Transverse colon (tissue), 4 donors: ENCODE results near the gene HACL1. TPM values are rescaled to one million over a fixed set of nuclear protein-coding genes. Genes with fewer than 3 reads are reported as not detected.

Experiments used
- DNase-seq: peaks from one replicate; pipeline ENCODE4 v3.0.0-alpha.2; 2019
- H3K27ac ChIP-seq, 4 donors: fragments of 200-600 bp; sonication (generic); 2 replicates each; pipeline ENCODE4 v1.5.1; 2016 to 2018; ENCODE audit warnings: inconsistent platforms in 4 of 4
- H3K27me3 ChIP-seq: fragments of 200-600 bp; sonication (generic); 2 replicates; pipeline ENCODE4 v1.5.1; 2017; ENCODE audit warnings: inconsistent platforms
- H3K36me3 ChIP-seq, 4 donors: fragments of 200-600 bp; sonication (generic); 2 replicates each; pipeline ENCODE4 v1.5.1; 2017 to 2019; ENCODE audit warnings: inconsistent platforms in 4 of 4
- H3K4me1 ChIP-seq, 4 donors: fragments of 200-600 bp; sonication (generic); 2 replicates each; pipeline ENCODE4 v1.5.1; 2017 to 2020; ENCODE audit warnings: inconsistent platforms in 4 of 4
- H3K4me3 ChIP-seq, 4 donors: fragments of 200-600 bp; sonication (generic); 1 replicate in 1 of 4; 2 replicates in 3 of 4; pipeline versions ENCODE4 v1.5.1 to v1.6.1; 2017 to 2019; ENCODE audit warnings: inconsistent platforms in 4 of 4
- H3K9me3 ChIP-seq, 2 donors: fragments of 200-600 bp; sonication (generic); 2 replicates each; pipeline ENCODE4 v1.5.1; 2017 to 2019; ENCODE audit warnings: inconsistent platforms in 2 of 2
- EP300 ChIP-seq: sonication (generic); formaldehyde crosslinking; IDR thresholded peaks from one replicate; pipeline ENCODE4 v1.6.1; 2017; ENCODE audit warnings: antibody characterized with exemption, low read depth
- POLR2A ChIP-seq: fragments of 450-650 bp; IDR thresholded peaks from one replicate; pipeline ENCODE4 v1.6.1; 2016; ENCODE audit warnings: antibody characterized with exemption, mild to moderate bottlenecking, moderate library complexity
- POLR2AphosphoS5 ChIP-seq, 3 donors: sonication (generic); formaldehyde crosslinking; IDR thresholded peaks; one replicate each; pipeline ENCODE4 v1.6.1; 2016; ENCODE audit warnings: antibody characterized with exemption in 3 of 3
- WGBS, 2 donors: methylation state at CpG; one replicate each; pipeline ENCODE4 v1.1.5; 2018; ENCODE audit warnings: low coverage in 1 of 2; 5-methylcytosine and 5-hydroxymethylcytosine counted together
- in situ Hi-C, 4 donors: fragments of 200-750 bp; cut with MboI; loops; one replicate each; pipeline versions ENCODE4 v1.15.0 to v1.15.1; 2017; ENCODE audit warnings: low sequenced_read_pairs in 3 of 4, low pct_ligation_motif_present in 1 of 4, low pct_unique_long_range_greater_than_20kb in 1 of 4
- intact Hi-C: fragments of 100-400 bp; cut with DNase I; formaldehyde crosslinking; loops from one replicate; pipeline ENCODE4 v1.15.1; 2023; ENCODE audit warnings: low total_unique reads
- total RNA-seq, 4 donors: library from RNA; depleted of rRNA; stranded (reverse); fragments of >200 nt; gene quantifications; one replicate each; pipeline ENCODE4 v1.1.0, GENCODE V29; 2016
- TF ChIP-seq, protein P1 (sequence below), 5 experiments: fragments of 200-600 bp in 3 of 5; fragments of 450-650 bp in 2 of 5; sonication (generic) in 3 of 5; IDR thresholded peaks; 1 replicate in 2 of 5; 2 replicates in 3 of 5; pipeline ENCODE4 v1.5.1; 2016 to 2017; ENCODE audit warnings: antibody characterized with exemption in 5 of 5, inconsistent platforms in 3 of 5, mild to moderate bottlenecking in 2 of 5, moderate library complexity in 1 of 5

The HACL1 gene
- total RNA-seq, 4 donors from 2014 or later, result 7.5 to 21.3 (median 17.1) TPM

DNA sequence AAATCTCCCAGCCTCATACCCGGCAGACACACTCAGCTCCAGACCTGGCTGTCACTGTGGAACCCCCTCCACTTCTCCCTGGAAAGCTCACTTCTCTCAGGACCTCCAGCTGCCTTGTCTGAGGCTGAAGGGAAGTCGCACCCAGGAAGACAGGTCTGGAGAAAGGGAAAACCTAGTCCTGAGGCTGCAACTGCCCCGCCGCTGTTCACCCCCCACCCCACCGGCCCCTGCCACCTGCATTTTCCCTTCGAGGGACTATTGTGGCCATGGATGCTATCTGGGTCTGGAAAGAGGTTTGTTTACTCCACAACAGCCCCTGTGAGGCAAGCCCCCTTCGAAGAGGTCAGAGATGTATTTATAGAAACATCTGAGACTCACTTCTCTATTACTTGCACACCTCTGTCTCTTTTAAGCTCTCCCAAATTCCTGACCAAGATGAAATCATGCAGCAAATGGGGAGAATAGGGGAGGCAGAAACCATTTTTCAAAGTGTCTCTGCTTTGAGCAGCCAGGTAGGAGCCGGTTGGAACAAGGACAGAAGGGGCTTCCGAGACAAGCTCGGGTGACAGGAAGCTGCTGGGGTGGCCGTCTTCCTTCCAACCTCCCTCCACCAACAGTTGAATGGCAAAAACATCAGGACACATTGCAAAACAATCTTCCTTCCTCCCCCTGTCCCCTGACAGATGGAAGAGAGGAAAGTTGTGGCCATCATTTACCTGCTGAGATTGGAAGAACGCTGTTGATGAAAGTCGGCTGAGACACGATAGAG, 80.4 kb downstream of the HACL1 start:
- H3K36me3 ChIP-seq, result no peaks in the 10 kb centered on the region
- H3K4me3 ChIP-seq, result no peak overlapping the region
- TF ChIP-seq POLR2A (no peak), POLR2AphosphoS5 (IDR thresholded peaks at IDR 0.05) (no peak), EP300 (no peak)
- TF ChIP-seq, protein P1, sequence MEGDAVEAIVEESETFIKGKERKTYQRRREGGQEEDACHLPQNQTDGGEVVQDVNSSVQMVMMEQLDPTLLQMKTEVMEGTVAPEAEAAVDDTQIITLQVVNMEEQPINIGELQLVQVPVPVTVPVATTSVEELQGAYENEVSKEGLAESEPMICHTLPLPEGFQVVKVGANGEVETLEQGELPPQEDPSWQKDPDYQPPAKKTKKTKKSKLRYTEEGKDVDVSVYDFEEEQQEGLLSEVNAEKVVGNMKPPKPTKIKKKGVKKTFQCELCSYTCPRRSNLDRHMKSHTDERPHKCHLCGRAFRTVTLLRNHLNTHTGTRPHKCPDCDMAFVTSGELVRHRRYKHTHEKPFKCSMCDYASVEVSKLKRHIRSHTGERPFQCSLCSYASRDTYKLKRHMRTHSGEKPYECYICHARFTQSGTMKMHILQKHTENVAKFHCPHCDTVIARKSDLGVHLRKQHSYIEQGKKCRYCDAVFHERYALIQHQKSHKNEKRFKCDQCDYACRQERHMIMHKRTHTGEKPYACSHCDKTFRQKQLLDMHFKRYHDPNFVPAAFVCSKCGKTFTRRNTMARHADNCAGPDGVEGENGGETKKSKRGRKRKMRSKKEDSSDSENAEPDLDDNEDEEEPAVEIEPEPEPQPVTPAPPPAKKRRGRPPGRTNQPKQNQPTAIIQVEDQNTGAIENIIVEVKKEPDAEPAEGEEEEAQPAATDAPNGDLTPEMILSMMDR (IDR thresholded peaks at IDR 0.05), result no peak
- no peak for DNase-seq
- no peaks in the 10 kb centered on the region for H3K9me3 ChIP-seq
- intact Hi-C loops, result no loop called here
- H3K4me1 ChIP-seq, result peaks cover 0 to 6% (median 0%) of the 10 kb centered on the region in 4 donors
- 50 to 65% methylated on average over 7 to 14 of the region's 14 CpGs for WGBS, 2 donors
- H3K27ac ChIP-seq, result no peak overlapping the region
- no peaks in the 10 kb centered on the region for H3K27me3 ChIP-seq
- in situ Hi-C loops, result no loop called here

DNA sequence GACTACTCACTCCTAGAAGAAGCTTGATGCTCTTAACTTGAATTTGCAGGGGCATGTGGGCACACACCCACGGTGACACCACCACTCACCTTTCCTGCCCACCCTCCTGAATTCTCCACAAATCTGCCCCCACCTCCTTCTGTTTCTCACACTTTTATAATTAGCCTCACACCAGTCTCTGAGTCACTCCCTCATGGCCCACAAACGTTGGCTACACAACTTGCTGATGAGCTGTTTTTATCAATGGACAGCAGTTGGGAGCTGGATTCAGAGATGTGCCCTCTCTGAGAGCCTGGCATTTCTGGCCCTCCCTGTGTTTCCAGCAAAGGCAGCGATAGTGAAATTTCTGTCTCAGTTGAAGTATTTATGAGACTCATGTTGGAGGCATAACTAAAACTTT, 81.2 kb downstream of the HACL1 start:
- H3K27ac ChIP-seq, result no peak overlapping the region

DNA sequence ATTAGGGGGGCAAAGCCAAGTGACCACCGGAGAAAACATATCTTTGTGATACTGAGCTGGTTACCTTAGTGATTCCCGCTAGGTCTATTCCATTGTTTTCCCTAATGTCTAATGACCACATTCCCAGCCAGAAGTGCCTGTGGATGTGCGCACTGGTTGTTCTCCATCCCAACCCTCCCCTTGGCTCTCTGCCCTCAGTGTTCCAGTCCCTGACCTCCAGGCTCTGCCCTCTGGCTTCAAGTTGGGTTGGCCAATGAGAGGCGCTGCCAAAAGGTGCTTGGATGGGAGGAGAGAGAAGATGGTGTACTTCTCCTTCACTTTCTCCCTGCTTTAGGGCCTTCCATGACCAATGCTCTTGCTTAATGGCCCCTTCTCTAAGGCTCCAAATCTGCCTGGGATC, 82.3 kb downstream of the HACL1 start:
- intact Hi-C loops (no loop called here), in situ Hi-C loops (no loop called here)
- 80 to 95% methylated on average over 2 to 4 of the region's 4 CpGs for WGBS, 2 donors
- Histone ChIP-seq H3K4me3 (no peak overlapping the region), H3K27ac (no peak overlapping the region), H3K27me3 (no peaks in the 10 kb centered on the region), H3K36me3 (no peaks in the 10 kb centered on the region), H3K9me3 (no peaks in the 10 kb centered on the region), H3K4me1 (peaks cover 0 to 6% (median 0%) of the 10 kb centered on the region in 4 donors)
- no peak for DNase-seq
- TF ChIP-seq POLR2A (no peak), POLR2AphosphoS5 (IDR thresholded peaks at IDR 0.05) (no peak), EP300 (no peak)
- TF ChIP-seq, protein P1 (IDR thresholded peaks at IDR 0.05), result no peak

More for the DNA sequence above, 81.2 kb downstream of the HACL1 start:
- WGBS, 2 donors, result 50 to 60% methylated on average over 1 to 3 of the region's 3 CpGs
- TF ChIP-seq POLR2A, result no peak
- no peak for TF ChIP-seq EP300
- TF ChIP-seq, protein P1 (IDR thresholded peaks at IDR 0.05), result no peak
- no peak for TF ChIP-seq POLR2AphosphoS5 (IDR thresholded peaks at IDR 0.05)
- intact Hi-C loops (no loop called here), in situ Hi-C loops (no loop called here)
- Histone ChIP-seq H3K4me1 (peaks cover 0 to 6% (median 0%) of the 10 kb centered on the region in 4 donors), H3K36me3 (no peaks in the 10 kb centered on the region), H3K9me3 (no peaks in the 10 kb centered on the region), H3K27me3 (no peaks in the 10 kb centered on the region), H3K4me3 (no peak overlapping the region)
- DNase-seq, result no peak

DNA sequence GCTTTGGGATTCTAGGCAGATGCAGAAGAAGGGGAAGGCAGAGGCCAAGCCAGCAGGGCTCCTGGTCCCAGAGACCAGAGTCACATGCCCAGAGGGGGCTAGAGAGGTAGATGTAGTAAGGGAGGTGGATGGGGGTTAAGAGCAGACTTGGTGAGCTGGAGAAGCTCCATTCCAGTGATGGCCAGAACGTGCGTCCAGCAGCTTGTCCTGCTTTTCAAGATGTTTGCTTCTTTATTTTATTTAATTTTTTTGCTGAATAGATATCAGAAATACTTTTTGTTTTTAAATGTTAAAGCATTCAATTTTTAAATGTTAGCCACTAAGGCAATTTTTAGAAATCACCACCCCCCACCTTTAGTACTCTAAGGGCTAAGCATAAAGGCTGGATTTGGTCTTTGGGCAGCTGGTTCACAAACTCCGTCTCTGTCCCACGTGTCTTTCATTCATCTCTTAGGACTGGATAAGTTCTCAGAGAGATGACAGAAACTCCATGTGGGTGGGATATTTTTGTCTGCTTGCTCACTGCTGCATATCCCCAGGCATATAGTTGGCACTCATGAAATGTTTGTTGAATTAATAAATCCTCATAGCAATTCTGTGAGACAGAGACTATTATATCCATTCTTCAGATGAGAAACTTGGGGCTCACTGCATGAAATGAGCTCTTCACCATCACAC, 86.6 kb downstream of the HACL1 start:
- in situ Hi-C loops, result no loop called here
- WGBS, 2 donors, result 90 to 92% methylated on average over 4 of the region's 4 CpGs
- Histone ChIP-seq H3K4me3 (no peak overlapping the region), H3K9me3 (no peaks in the 10 kb centered on the region), H3K36me3 (no peaks in the 10 kb centered on the region), H3K27me3 (no peaks in the 10 kb centered on the region), H3K4me1 (peaks cover 0 to 9% (median 0%) of the 10 kb centered on the region in 4 donors), H3K27ac (no peak overlapping the region)
- TF ChIP-seq, protein P1 (IDR thresholded peaks at IDR 0.05), result no peak
- TF ChIP-seq POLR2A, result no peak
- TF ChIP-seq POLR2AphosphoS5 (IDR thresholded peaks at IDR 0.05), result no peak
- no peak for TF ChIP-seq EP300
- intact Hi-C loops, result no loop called here
- DNase-seq, result no peak
